Endothelial cell of umbilical vein (primary cell): ENCODE results near the gene SYNPO2. TPM values are rescaled to one million over a fixed set of nuclear protein-coding genes. Genes with fewer than 3 reads are reported as not detected.

Source experiments
- BruUV-seq: library from RNA; stranded (reverse); fragments of 400-500 nt; replicated peaks from 2 replicates; lab custom pipeline; 2021; lab: Mats Ljungman, UMichigan
- CTCF ChIA-PET: fragments of 300-600, 350-600 bp; sonication (Branson Sonifier 250); formaldehyde crosslinking; loops from one replicate; lab custom pipeline; 2021; ENCODE audit warnings: antibody characterized with exemption, inconsistent platforms; lab: Charles Lee
- POLR2A ChIA-PET: fragments of 300-600, 350-600 bp; sonication (Branson Sonifier 250); formaldehyde crosslinking; loops from one replicate; lab custom pipeline; 2021; ENCODE audit warnings: antibody characterized with exemption, inconsistent platforms; lab: Charles Lee
- DNase-seq: peaks from one replicate; pipeline ENCODE4 v3.0.0-alpha.2; 2011; ENCODE audit warnings: low read depth, low spot score
- FAIRE-seq: peaks from 2 replicates; lab custom pipeline; 2011; peaks lifted over from hg19 to GRCh38; lab: Jason Lieb, UNC
- H2AFZ ChIP-seq: 2 replicates; pipeline ENCODE4 v1.6.0; 2012; ENCODE audit warnings: low read depth, low read length, control low read depth, inconsistent platforms
- H3K27ac ChIP-seq: 2 replicates; pipeline ENCODE4 v1.5.1; 2011; ENCODE audit warnings: low read depth, mild to moderate bottlenecking, control low read depth, low read length, moderate library complexity; ENCODE audit not compliant: insufficient read depth
- H3K27me3 ChIP-seq, 2 experiments: 2 replicates each; pipeline versions ENCODE4 v1.6.0 to v1.6.1; 2011; ENCODE audit warnings: low read length in 2 of 2, mixed read lengths in 1 of 2; ENCODE audit not compliant: control insufficient read depth in 2 of 2, insufficient read depth in 2 of 2
- H3K36me3 ChIP-seq, 2 experiments: 2 replicates in 1 of 2; 3 replicates in 1 of 2; pipeline ENCODE4 v1.5.1; 2011; ENCODE audit warnings: low read length in 2 of 2, mild to moderate bottlenecking in 1 of 2, moderate library complexity in 1 of 2; ENCODE audit not compliant: control insufficient read depth in 2 of 2, insufficient read depth in 2 of 2; ENCODE audit errors: extremely low read depth in 1 of 2
- H3K4me1 ChIP-seq: 3 replicates; pipeline ENCODE4 v1.5.1; 2011; ENCODE audit warnings: mild to moderate bottlenecking, low read length; ENCODE audit not compliant: control insufficient read depth, insufficient read depth; ENCODE audit errors: extremely low read depth
- H3K4me2 ChIP-seq: 2 replicates; pipeline ENCODE4 v1.6.1; 2011; ENCODE audit warnings: low read length, control low read depth, mixed read lengths; ENCODE audit not compliant: insufficient read depth
- H3K4me3 ChIP-seq, 3 experiments: fragments of 200-600 bp in 1 of 3; sonication (generic), shearing (Covaris generic) in 1 of 3; replicated peaks in 1 of 3; 2 replicates each; pipeline ENCODE4 v1.5.1; 2011 to 2016; ENCODE audit warnings: control low read depth in 3 of 3, low read length in 3 of 3, mild to moderate bottlenecking in 2 of 3, inconsistent platforms in 1 of 3, low read depth in 1 of 3, moderate library complexity in 1 of 3; ENCODE audit not compliant: insufficient read depth in 1 of 3
- H3K79me2 ChIP-seq: 2 replicates; pipeline ENCODE4 v1.6.0; 2012; ENCODE audit warnings: low read length, inconsistent platforms; ENCODE audit not compliant: control insufficient read depth, insufficient read depth
- H3K9ac ChIP-seq: replicated peaks from 2 replicates; pipeline ENCODE3; 2011; ENCODE audit warnings: low read length, control low read depth; ENCODE audit not compliant: insufficient read depth; ENCODE audit errors: extremely low read depth
- H3K9me1 ChIP-seq: replicated peaks from 3 replicates; pipeline ENCODE4 v1.6.0; 2011; ENCODE audit warnings: mild to moderate bottlenecking, low read length; ENCODE audit not compliant: control insufficient read depth, insufficient read depth; ENCODE audit errors: extremely low read depth
- H3K9me3 ChIP-seq: replicated peaks from 2 replicates; pipeline ENCODE4 v1.5.1; 2012; ENCODE audit warnings: low read length, inconsistent platforms; ENCODE audit not compliant: control insufficient read depth, insufficient read depth
- H4K20me1 ChIP-seq: replicated peaks from 2 replicates; pipeline ENCODE3; 2011; ENCODE audit warnings: mild to moderate bottlenecking, low read length; ENCODE audit not compliant: control insufficient read depth, insufficient read depth; ENCODE audit errors: extremely low read depth
- CTCF ChIP-seq, 2 donors: IDR thresholded peaks; 1 replicate in 1 of 2; 2 replicates in 1 of 2; pipeline ENCODE4 v1.5.1; 2011; ENCODE audit warnings: low read length in 2 of 2, mild to moderate bottlenecking in 2 of 2, moderate library complexity in 2 of 2, control low read depth in 1 of 2, inconsistent platforms in 1 of 2, low read depth in 1 of 2; ENCODE audit not compliant: insufficient read depth in 1 of 2; ENCODE audit errors: extremely low read depth in 1 of 2
- EZH2 ChIP-seq: IDR thresholded peaks from 2 replicates; pipeline ENCODE4 v1.6.1; 2012; ENCODE audit warnings: borderline replicate concordance, low read depth, mild to moderate bottlenecking, moderate library complexity, low read length, inconsistent platforms; ENCODE audit not compliant: severe bottlenecking
- FOS ChIP-seq: IDR thresholded peaks from 2 replicates; pipeline ENCODE4 v1.6.1; 2011; ENCODE audit warnings: mild to moderate bottlenecking, low read length, moderate library complexity, borderline replicate concordance; ENCODE audit not compliant: insufficient read depth
- GATA2 ChIP-seq: IDR thresholded peaks from 2 replicates; pipeline ENCODE4 v1.7.0; 2011; ENCODE audit warnings: low read depth, mild to moderate bottlenecking, moderate library complexity, mixed read lengths, low read length; ENCODE audit not compliant: insufficient read length, insufficient read depth
- JUN ChIP-seq: IDR thresholded peaks from 2 replicates; pipeline ENCODE4 v1.6.1; 2011; ENCODE audit warnings: borderline replicate concordance, low read depth; ENCODE audit not compliant: insufficient read length, insufficient read depth
- MAX ChIP-seq: IDR thresholded peaks from 2 replicates; pipeline ENCODE4 v1.6.1; 2011; ENCODE audit not compliant: insufficient read depth, insufficient read length
- MYC ChIP-seq: IDR thresholded peaks from one replicate; pipeline ENCODE4 v1.6.1; 2011; ENCODE audit warnings: mild to moderate bottlenecking, low read depth, low read length
- POLR2A ChIP-seq: IDR thresholded peaks from 2 replicates; pipeline ENCODE4 v1.6.1; 2012; ENCODE audit warnings: low read depth, mild to moderate bottlenecking, control low read depth, low read length
- POLR2AphosphoS5 ChIP-seq: IDR thresholded peaks from 2 replicates; pipeline ENCODE4 v1.6.1; 2012; ENCODE audit warnings: low read depth, mild to moderate bottlenecking, control low read depth, low read length, moderate library complexity; ENCODE audit not compliant: insufficient read depth
- dilution Hi-C: fragments of 300-500 bp; cut with MboI; formaldehyde crosslinking; loops from one replicate; pipeline ENCODE4 v1.15.0; 2019; ENCODE audit warnings: low sequenced_read_pairs; ENCODE audit not compliant: extremely low pct_ligation_motif_present
- intact Hi-C: fragments of 100-400 bp; cut with micrococcal nuclease; formaldehyde crosslinking; loops from one replicate; pipeline ENCODE4 v1.10.0; 2022
- polyA plus RNA-seq, 4 experiments: library from polyadenylated mRNA; depleted of rRNA in 3 of 4; stranded (reverse) in 3 of 4; unstranded in 1 of 4; fragments of >200 nt; gene quantifications; 2 replicates each; pipeline versions ENCODE4 v1.2.1 to v1.2.3, GENCODE V29; 2011 to 2012; ENCODE audit warnings: missing spikeins in 1 of 4
- total RNA-seq: library from RNA; stranded (reverse); gene quantifications from 2 replicates; pipeline ENCODE4 v1.2.3, GENCODE V29; 2021

SYNPO2 gene
- total and polyA plus RNA-seq, 2 donors (not counting 3 experiments of a cell fraction or from before 2014, with no cell fraction given) = 0.06 to 0.13 TPM

GRCh38 chr4:119057417-119057816 is 168.8 kb downstream of the SYNPO2 start:
- CTCF ChIA-PET = no interaction called here
- TF ChIP-seq GATA2 (no peak), POLR2A (no peak), FOS (no peak), MAX (no peak), POLR2AphosphoS5 (no peak), EZH2 (no peak), JUN (no peak), CTCF (IDR thresholded peaks at IDR 0.05; ENCODE audit: extremely low read depth in 1 of 2, insufficient read depth in 1 of 2, low read depth in 1 of 2, low read length in 2 of 2) (no peak), MYC (no peak)
- no peak overlapping the region for H3K4me2 ChIP-seq
- H3K9me1 ChIP-seq = no peaks in the 10 kb centered on the region
- dilution Hi-C loops = no loop called here
- no peak overlapping the region for H3K4me3 ChIP-seq
- H3K79me2 ChIP-seq = no peaks in the 10 kb centered on the region
- FAIRE-seq = no peak
- intact Hi-C loops = no loop called here
- H3K9ac ChIP-seq = no peak overlapping the region
- POLR2A ChIA-PET = no interaction called here
- no peak overlapping the region for H3K27ac ChIP-seq
- no peaks in the 10 kb centered on the region for H3K36me3 ChIP-seq
- no peaks in the 10 kb centered on the region for H4K20me1 ChIP-seq
- no peak for DNase-seq
- H2AFZ ChIP-seq = no peak overlapping the region
- BruUV-seq = no TSS peak
- H3K4me1 ChIP-seq = no peaks in the 10 kb centered on the region
- no peaks in the 10 kb centered on the region for H3K9me3 ChIP-seq
- H3K27me3 ChIP-seq = no peaks in the 10 kb centered on the region
